ENCODE results near the gene SPAG6. TPM values are rescaled to one million over a fixed set of nuclear protein-coding genes. Genes with fewer than 3 reads are reported as not detected.

SPAG6 gene
- total and polyA plus RNA-seq, 8 donors: 1.4 to 14.0 (median 7.4) TPM; not detected in 1

GRCh38 chr10:22318772-22319171 is 26.5 kb upstream of the SPAG6 start:
- intact Hi-C loops (cut with DNase I): no loop called here

GRCh38 chr10:22319547-22319979 is 25.7 kb upstream of the SPAG6 start:
- H3K27ac ChIP-seq: no peak overlapping the region
- DNase-seq (no peak), ATAC-seq (no peak)
- intact Hi-C loops (cut with DNase I): no loop called here
- H3K4me1 ChIP-seq: peaks cover 19 to 61% of the 10 kb centered on the region in 2 donors
- peaks cover 12 to 31% of the 10 kb centered on the region in 2 donors for H3K27me3 ChIP-seq
- H3K36me3 ChIP-seq: no peaks in the 10 kb centered on the region
- TF ChIP-seq CTCF (IDR thresholded peaks at IDR 0.05): no peak
- peak overlapping the region in 1 of 2 donors; percentile 41 for H3K4me3 ChIP-seq
- no peaks in the 10 kb centered on the region for H3K9me3 ChIP-seq

More at GRCh38 chr10:22318772-22319171, 26.5 kb upstream of the SPAG6 start:
- Histone ChIP-seq H3K4me3 (no peak overlapping the region), H3K36me3 (no peaks in the 10 kb centered on the region), H3K9me3 (no peaks in the 10 kb centered on the region), H3K27me3 (peaks cover 9 to 23% of the 10 kb centered on the region in 2 donors), H3K4me1 (peaks cover 19 to 54% of the 10 kb centered on the region in 2 donors), H3K27ac (no peak overlapping the region)
- ATAC-seq (no peak), DNase-seq (no peak)
- TF ChIP-seq CTCF (IDR thresholded peaks at IDR 0.05): no peak

- H3K36me3 ChIP-seq: no peaks in the 10 kb centered on the region
- DNase-seq: peak in 1 of 4 donors; percentile 31
- peak overlapping the region in 1 of 2 donors; percentile 41 for H3K4me3 ChIP-seq
- H3K9me3 ChIP-seq: no peaks in the 10 kb centered on the region
- no peak for ATAC-seq
- intact Hi-C loops (cut with DNase I): loop anchor here in 1 of 2 donors (10.0 kb wide), 1 partner anchor 65 kb away; no protein-coding TSS in a partner anchor
- peaks cover 12 to 36% of the 10 kb centered on the region in 2 donors for H3K27me3 ChIP-seq
- TF ChIP-seq CTCF (IDR thresholded peaks at IDR 0.05): no peak
- peak overlapping the region; percentile 77 to 83 for H3K27ac ChIP-seq
- peaks cover 24 to 63% of the 10 kb centered on the region in 2 donors for H3K4me1 ChIP-seq
Measured at GRCh38 chr10:22319980-22320558, 25.2 kb upstream of the SPAG6 start.

- no peaks in the 10 kb centered on the region for H3K9me3 ChIP-seq
- DNase-seq (peak; percentile 78 to 90 (median 84)), ATAC-seq (peak; percentile 70)
- H3K27me3 ChIP-seq: peaks cover 12 to 37% of the 10 kb centered on the region in 2 donors
- H3K4me1 ChIP-seq: peaks cover 25 to 60% of the 10 kb centered on the region in 2 donors
- peak within 1 kb of the TSS; percentile 71 to 84 for H3K4me3 ChIP-seq
- peak within 1 kb of the TSS; percentile 90 to 95 for H3K27ac ChIP-seq
- no peaks in the 10 kb centered on the region for H3K36me3 ChIP-seq
- intact Hi-C loops (cut with DNase I): loop anchor here in 1 of 2 donors (10.0 kb wide), 1 partner anchor 66 kb away; no protein-coding TSS in a partner anchor
- TF ChIP-seq CTCF (IDR thresholded peaks at IDR 0.05): no peak
Measured at GRCh38 chr10:22320591-22321155, 24.6 kb upstream of the SPAG6 start, which contains the start of gene BMI1. BMI1 (plus strand) TSS chr10:22321099; CDS start chr10:22326450, 5,351 bp downstream.
